IMR-90 (cell line): ENCODE data around the gene ETFB. TPM values are rescaled to one million over a fixed set of nuclear protein-coding genes. Genes with fewer than 3 reads are reported as not detected.

Source experiments
- ATAC-seq: fragments of 200-7000 bp; cut with Tn5 transposase; 2 replicates; pipeline ENCODE4 v1.9.1; 2020; ENCODE audit warnings: low read depth, mild to moderate bottlenecking, moderate library complexity
- BruUV-seq: library from RNA; stranded (reverse); fragments of 400-500 nt; replicated peaks from 2 replicates; lab custom pipeline; 2021; lab: Mats Ljungman, UMichigan
- CTCF ChIA-PET: fragments of 300-600 bp; formaldehyde crosslinking; extraction: SDS; loops from one replicate; lab custom pipeline; 2021; ENCODE audit warnings: antibody characterized with exemption; lab: Yijun Ruan, JAX
- POLR2A ChIA-PET: fragments of 300-600 bp; sonication (Branson Sonifier 250); formaldehyde crosslinking; loops from one replicate; lab custom pipeline; 2022; ENCODE audit warnings: antibody characterized with exemption; ENCODE audit not compliant: unreplicated experiment; lab: Charles Lee
- DNase-seq: peaks from one replicate; pipeline ENCODE4 v3.0.0; 2013
- H2AFZ ChIP-seq: replicated peaks from 2 replicates; pipeline ENCODE3; 2013; ENCODE audit warnings: low read length, mild to moderate bottlenecking; ENCODE audit not compliant: poor library complexity
- H2AK5ac ChIP-seq: 2 replicates; pipeline ENCODE4 v1.6.1; 2013; ENCODE audit warnings: low read depth, low read length, inconsistent platforms
- H2AK9ac ChIP-seq: replicated peaks from 2 replicates; pipeline ENCODE3; 2013; ENCODE audit warnings: mild to moderate bottlenecking, low read depth, low read length, moderate library complexity; ENCODE audit not compliant: poor library complexity
- H2BK120ac ChIP-seq: 2 replicates; pipeline ENCODE4 v1.6.1; 2013; ENCODE audit warnings: low read depth, low read length, inconsistent platforms
- H2BK15ac ChIP-seq: 3 replicates; pipeline ENCODE4 v1.6.1; 2013; ENCODE audit warnings: low read depth, low read length, inconsistent platforms
- H2BK20ac ChIP-seq: 2 replicates; pipeline ENCODE4 v1.6.1; 2013; ENCODE audit warnings: low read depth, mild to moderate bottlenecking, inconsistent platforms, low read length, moderate library complexity
- H2BK5ac ChIP-seq: 2 replicates; pipeline ENCODE4 v1.6.1; 2013; ENCODE audit warnings: mild to moderate bottlenecking, low read depth, low read length, inconsistent platforms; ENCODE audit not compliant: poor library complexity, severe bottlenecking
- H3K14ac ChIP-seq: replicated peaks from 2 replicates; pipeline ENCODE4 v1.6.1; 2013; ENCODE audit warnings: low read depth, low read length, inconsistent platforms
- H3K18ac ChIP-seq: 2 replicates; pipeline ENCODE4 v1.6.1; 2013; ENCODE audit warnings: low read depth, low read length, control low read depth
- H3K23ac ChIP-seq: 2 replicates; pipeline ENCODE4 v1.6.1; 2013; ENCODE audit warnings: low read depth, low read length, inconsistent platforms
- H3K27ac ChIP-seq: 2 replicates; pipeline ENCODE4 v1.5.1; 2013; ENCODE audit warnings: mild to moderate bottlenecking, control low read depth, low read length; ENCODE audit not compliant: insufficient read depth
- H3K27me3 ChIP-seq: 2 replicates; pipeline ENCODE4 v1.6.1; 2013; ENCODE audit warnings: low read length; ENCODE audit not compliant: control insufficient read depth, insufficient read depth
- H3K36me3 ChIP-seq: 2 replicates; pipeline ENCODE4 v1.6.1; 2013; ENCODE audit warnings: low read length, mixed read lengths; ENCODE audit not compliant: control insufficient read depth, insufficient read depth
- H3K4ac ChIP-seq: 2 replicates; pipeline ENCODE4 v1.6.1; 2013; ENCODE audit warnings: low read depth, low read length, inconsistent platforms
- H3K4me1 ChIP-seq: 2 replicates; pipeline ENCODE4 v1.6.1; 2013; ENCODE audit warnings: low read length, mixed read lengths; ENCODE audit not compliant: control insufficient read depth, insufficient read depth
- H3K4me2 ChIP-seq: 2 replicates; pipeline ENCODE4 v1.6.1; 2013; ENCODE audit warnings: low read depth, mild to moderate bottlenecking, control low read depth, low read length, moderate library complexity
- H3K4me3 ChIP-seq: 2 replicates; pipeline ENCODE4 v1.5.1; 2013; ENCODE audit warnings: low read depth, mild to moderate bottlenecking, control low read depth, low read length, moderate library complexity; ENCODE audit not compliant: insufficient read depth
- H3K56ac ChIP-seq: 2 replicates; pipeline ENCODE4 v1.6.1; 2013; ENCODE audit warnings: low read length, inconsistent platforms; ENCODE audit not compliant: insufficient read depth; ENCODE audit errors: extremely low read depth
- H3K79me1 ChIP-seq, 2 experiments: 2 replicates each; pipeline ENCODE4 v1.6.1; 2013; ENCODE audit warnings: low read length in 2 of 2, inconsistent platforms in 1 of 2, low read depth in 1 of 2
- H3K9ac ChIP-seq: 2 replicates; pipeline ENCODE4 v1.6.1; 2013; ENCODE audit warnings: low read depth, low read length, control low read depth
- H3K9me1 ChIP-seq: 2 replicates; pipeline ENCODE4 v1.6.1; 2013; ENCODE audit warnings: low read length, inconsistent platforms; ENCODE audit not compliant: insufficient read depth
- H3K9me3 ChIP-seq: 2 replicates; pipeline ENCODE4 v1.6.1; 2013; ENCODE audit warnings: low read length; ENCODE audit not compliant: control insufficient read depth, insufficient read depth
- H4K20me1 ChIP-seq: 2 replicates; pipeline ENCODE4 v1.6.1; 2013; ENCODE audit warnings: low read length, inconsistent platforms; ENCODE audit not compliant: insufficient read depth
- H4K5ac ChIP-seq: 2 replicates; pipeline ENCODE4 v1.6.1; 2013; ENCODE audit warnings: mild to moderate bottlenecking, low read depth, low read length, control low read depth
- H4K8ac ChIP-seq, 2 experiments: 2 replicates each; pipeline ENCODE4 v1.6.1; 2013; ENCODE audit warnings: low read depth in 2 of 2, low read length in 2 of 2, control low read depth in 1 of 2, inconsistent platforms in 1 of 2
- H4K91ac ChIP-seq: 2 replicates; pipeline ENCODE4 v1.6.1; 2013; ENCODE audit warnings: low read depth, low read length, inconsistent platforms; ENCODE audit not compliant: insufficient read depth
- BHLHE40 ChIP-seq: fragments of 150-350 bp; IDR thresholded peaks from 2 replicates; pipeline ENCODE4 v1.6.1; 2016; ENCODE audit warnings: mild to moderate bottlenecking, low read depth, low read length
- FOS ChIP-seq: fragments of 150-350 bp; IDR thresholded peaks from 2 replicates; pipeline ENCODE4 v1.6.1; 2016; ENCODE audit warnings: low read depth, low read length
- MAFK ChIP-seq: IDR thresholded peaks from 2 replicates; pipeline ENCODE4 v1.6.1; 2012; ENCODE audit warnings: low read depth, low read length, improper control_type of control experiment
- MAZ ChIP-seq: IDR thresholded peaks from 2 replicates; pipeline ENCODE4 v1.6.1; 2012; ENCODE audit warnings: low read depth, mild to moderate bottlenecking, low read length, improper control_type of control experiment, moderate library complexity, borderline replicate concordance
- MXI1 ChIP-seq: IDR thresholded peaks from 2 replicates; pipeline ENCODE4 v1.6.1; 2012; ENCODE audit warnings: low read depth, mild to moderate bottlenecking, low read length, moderate library complexity, borderline replicate concordance
- POLR2A ChIP-seq: IDR thresholded peaks from 2 replicates; pipeline ENCODE4 v1.6.1; 2012; ENCODE audit warnings: mild to moderate bottlenecking, low read depth, low read length
- RAD21 ChIP-seq: IDR thresholded peaks from 2 replicates; pipeline ENCODE4 v1.6.1; 2012; ENCODE audit warnings: low read length, improper control_type of control experiment
- RCOR1 ChIP-seq: IDR thresholded peaks from 2 replicates; pipeline ENCODE4 v1.6.1; 2012; ENCODE audit warnings: mild to moderate bottlenecking, low read length, improper control_type of control experiment; ENCODE audit not compliant: insufficient replicate concordance
- RFX5 ChIP-seq: IDR thresholded peaks from 2 replicates; pipeline ENCODE4 v1.8.0; 2012; ENCODE audit warnings: low read depth, mild to moderate bottlenecking, low read length, moderate library complexity
- SMC3 ChIP-seq: fragments of 150-350 bp; IDR thresholded peaks from 2 replicates; pipeline ENCODE4 v1.6.1; 2016; ENCODE audit warnings: low read depth, mild to moderate bottlenecking, antibody characterized with exemption, low read length, moderate library complexity
- USF2 ChIP-seq: fragments of 150-350 bp; IDR thresholded peaks from 2 replicates; pipeline ENCODE4 v1.6.1; 2017; ENCODE audit warnings: mild to moderate bottlenecking, antibody characterized with exemption, low read length, low read depth
- WGBS, 2 experiments: methylation state at CpG; one replicate each; pipeline versions ENCODE4 v1.1.5 to v1.1.7; 2013; ENCODE audit warnings: missing lambda C conversion rate in 2 of 2; ENCODE audit not compliant: insufficient read length in 1 of 2; ENCODE audit errors: extremely low coverage in 2 of 2; 5-methylcytosine and 5-hydroxymethylcytosine counted together
- dilution Hi-C: fragments of 300-500 bp; cut with HindIII; formaldehyde crosslinking; loops from one replicate; pipeline ENCODE4 v1.14.3; 2018; ENCODE audit warnings: low sequenced_read_pairs; ENCODE audit not compliant: unreplicated experiment
- in situ Hi-C: fragments of 300-500 bp; cut with MboI; formaldehyde crosslinking; loops from 3 replicates; pipeline ENCODE4 v1.14.3; 2019; ENCODE audit warnings: low sequenced_read_pairs, inconsistent platforms, mixed read lengths
- intact Hi-C: fragments of 100-400 bp; cut with micrococcal nuclease; formaldehyde crosslinking; loops from 2 replicates; pipeline ENCODE4 v1.10.0; 2022
- polyA plus RNA-seq, 3 experiments: library from polyadenylated mRNA; depleted of rRNA; stranded (reverse); fragments of >200 nt; gene quantifications; 2 replicates each; pipeline ENCODE4 v1.2.3, GENCODE V29; 2012; ENCODE audit warnings: low replicate concordance in 1 of 3
- total RNA-seq: library from RNA; depleted of rRNA; stranded (reverse); fragments of >200 nt; gene quantifications from 2 replicates; pipeline ENCODE4 v1.2.3, GENCODE V29; 2012
- TF ChIP-seq, protein P1 (sequence below): conservative IDR thresholded peaks from 2 replicates; pipeline ENCODE4 v1.5.1; 2012; ENCODE audit warnings: mild to moderate bottlenecking, low read depth, low read length, improper control_type of control experiment

ETFB gene
- total and polyA plus RNA-seq, 2 of the 4 experiments (the other 2 are of a cell fraction): 141 to 166 TPM

DNA sequence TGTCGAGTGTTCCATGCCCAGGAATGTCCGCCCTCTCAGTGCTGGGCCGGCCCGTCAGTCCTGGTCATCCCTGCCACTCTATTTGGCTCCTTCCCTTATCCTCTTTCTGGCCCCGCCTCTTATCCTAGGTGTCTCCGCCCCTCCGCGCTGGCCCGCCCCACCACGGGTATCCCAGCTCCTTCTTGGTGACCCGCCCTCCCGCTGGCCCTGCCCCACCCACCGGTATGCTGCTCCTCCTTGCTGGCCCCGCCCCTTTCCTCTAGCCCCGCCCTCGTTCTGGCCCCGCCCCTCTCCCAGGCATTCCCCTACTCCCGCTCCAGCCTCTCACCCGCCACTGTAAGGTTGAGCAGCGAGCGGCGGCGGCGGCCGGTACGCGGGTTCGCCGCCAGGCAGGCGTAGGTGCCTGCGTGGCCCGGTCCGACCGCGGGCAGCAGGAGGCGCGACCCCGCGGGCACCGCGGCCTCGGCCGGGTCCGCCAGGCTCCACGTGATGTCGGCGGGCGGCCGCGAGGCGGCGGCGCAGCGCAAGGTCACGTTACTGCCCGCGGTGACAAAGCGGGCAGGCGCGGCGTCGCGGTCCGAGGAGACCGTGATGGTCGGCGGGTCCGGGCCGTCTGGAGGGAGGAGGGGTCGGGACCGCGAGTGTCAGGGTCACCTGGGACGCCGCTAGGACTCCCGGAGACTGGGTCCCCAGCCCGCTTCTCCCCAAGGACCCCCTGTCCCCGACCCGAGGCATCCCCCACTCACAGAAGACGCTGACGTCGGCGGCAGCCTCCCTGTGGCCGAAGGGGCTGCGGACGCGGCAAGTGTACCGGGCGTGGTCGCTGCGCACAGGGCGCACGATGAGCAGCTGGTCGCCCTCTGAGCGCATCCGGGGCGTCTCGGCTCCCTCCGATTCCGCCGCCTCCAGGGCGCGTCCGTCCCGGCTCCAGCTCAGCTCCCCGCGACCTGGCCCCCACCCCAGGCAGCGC is 26.2 kb downstream of the ETFB start:
- Histone ChIP-seq H3K4me2 (peak overlapping the region; percentile 92), H3K27ac (peak overlapping the region; percentile 2; the same call in 1 of the 2 replicates), H3K14ac (no peak overlapping the region; the same call in 1 of the 2 replicates), H3K79me1 (no peaks in the 10 kb centered on the region), H4K8ac (peak overlapping the region; percentile 22 to 53; a peak in 2 of 4 replicates), H3K9me3 (no peaks in the 10 kb centered on the region), H2BK20ac (no peak overlapping the region), H4K91ac (0 out of 2 replicates have a peak overlapping the region, but pooled peaks have one; percentile 6), H2AK9ac (peak overlapping the region; percentile 76), H3K9ac (peak overlapping the region; percentile 48; the same call in 1 of the 2 replicates), H2BK15ac (no peak overlapping the region), H3K36me3 (peaks cover 5% of the 10 kb centered on the region; the same call in 1 of the 2 replicates), H3K23ac (peak overlapping the region; percentile 24; the same call in 1 of the 2 replicates), H2BK120ac (no peak overlapping the region), H4K5ac (no peak overlapping the region), H2AK5ac (no peak overlapping the region), H3K4me1 (no peaks in the 10 kb centered on the region), H3K27me3 (no peaks in the 10 kb centered on the region), H3K18ac (no peak overlapping the region), H4K20me1 (no peaks in the 10 kb centered on the region), H3K4me3 (peak overlapping the region; percentile 70), H2AFZ (peak overlapping the region; percentile 98), H2BK5ac (peak overlapping the region; percentile 51), H3K9me1 (0 out of 2 replicates have a peak, but pooled peaks cover 4% of the 10 kb centered on the region), H3K56ac (no peak overlapping the region), H3K4ac (peak overlapping the region; percentile 20; the same call in 1 of the 2 replicates)
- peak; percentile 95 for DNase-seq
- POLR2A ChIA-PET: interaction anchor here (0.5 to 0.6 kb wide), 3 partner anchors 18 to 28 kb away, joined by 3 to 5 read pairs (median 4); partner anchors contain the start of gene ETFB
- dilution Hi-C loops: no loop called here
- CTCF ChIA-PET: interaction anchor here (0.6 to 1.1 kb wide), 2 partner anchors 10 to 19 kb away, joined by 3 to 5 read pairs; no protein-coding TSS in a partner anchor
- intact Hi-C loops: loop anchor here (1.0 to 5.0 kb wide), 6 partner anchors 26 to 437 kb away; partner anchors contain the start of gene ETFB
- in situ Hi-C loops: no loop called here
- 0% methylated on average over 21 of the region's 107 CpGs; no CpG with 5 or more reads in 1 of the 2 experiments for WGBS, 2 experiments
- TF ChIP-seq RCOR1: no peak
- no peak; the same call in 1 of the 2 replicates for TF ChIP-seq SMC3
- no peak for TF ChIP-seq FOS
- peak; percentile 96 for TF ChIP-seq BHLHE40
- TF ChIP-seq MXI1: peak; percentile 64; the same call in 1 of the 2 replicates
- peak; percentile 93 for TF ChIP-seq USF2
- peak; percentile 26; the same call in 1 of the 2 replicates for TF ChIP-seq RAD21
- no peak for TF ChIP-seq RFX5
- TF ChIP-seq MAFK: no peak
- TF ChIP-seq POLR2A: peak; percentile 79
- peak; percentile 62; the same call in 1 of the 2 replicates for TF ChIP-seq MAZ
- TF ChIP-seq, protein P1, sequence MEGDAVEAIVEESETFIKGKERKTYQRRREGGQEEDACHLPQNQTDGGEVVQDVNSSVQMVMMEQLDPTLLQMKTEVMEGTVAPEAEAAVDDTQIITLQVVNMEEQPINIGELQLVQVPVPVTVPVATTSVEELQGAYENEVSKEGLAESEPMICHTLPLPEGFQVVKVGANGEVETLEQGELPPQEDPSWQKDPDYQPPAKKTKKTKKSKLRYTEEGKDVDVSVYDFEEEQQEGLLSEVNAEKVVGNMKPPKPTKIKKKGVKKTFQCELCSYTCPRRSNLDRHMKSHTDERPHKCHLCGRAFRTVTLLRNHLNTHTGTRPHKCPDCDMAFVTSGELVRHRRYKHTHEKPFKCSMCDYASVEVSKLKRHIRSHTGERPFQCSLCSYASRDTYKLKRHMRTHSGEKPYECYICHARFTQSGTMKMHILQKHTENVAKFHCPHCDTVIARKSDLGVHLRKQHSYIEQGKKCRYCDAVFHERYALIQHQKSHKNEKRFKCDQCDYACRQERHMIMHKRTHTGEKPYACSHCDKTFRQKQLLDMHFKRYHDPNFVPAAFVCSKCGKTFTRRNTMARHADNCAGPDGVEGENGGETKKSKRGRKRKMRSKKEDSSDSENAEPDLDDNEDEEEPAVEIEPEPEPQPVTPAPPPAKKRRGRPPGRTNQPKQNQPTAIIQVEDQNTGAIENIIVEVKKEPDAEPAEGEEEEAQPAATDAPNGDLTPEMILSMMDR: peak; percentile 33
- no TSS peak for BruUV-seq
- peak; percentile 93 for ATAC-seq
